Embryonic facial prominence (tissue), 1 donor: ENCODE measurements around the gene RPS27L.
"Not testable (repeated sequence)": the region's sequence is repeated elsewhere in the genome, so short reads cannot be mapped to it uniquely, and the experiment has no call there.

ENCODE experiments used
- DNase-seq: peaks from one replicate; pipeline ENCODE4 v3.0.0-alpha.2; 2016; ENCODE audit errors: extremely low spot score

The RPS27L gene

GRCh38 chr15:63140936-63141335 lies 16.3 kb downstream of the RPS27L start:
- no peak for DNase-seq

GRCh38 chr15:63136742-63137141 lies 20.5 kb downstream of the RPS27L start:
- no peak for DNase-seq

- DNase-seq = no peak
These were observed 21.5 kb downstream of the RPS27L start for GRCh38 chr15:63135804-63136203.

- no peak for DNase-seq
These were observed 22.0 kb downstream of the RPS27L start for GRCh38 chr15:63135281-63135680.

- no peak for DNase-seq
These were observed 22.9 kb downstream of the RPS27L start for GRCh38 chr15:63134245-63134985.

- no peak for DNase-seq
These were observed 23.5 kb downstream of the RPS27L start for GRCh38 chr15:63133786-63134185.

GRCh38 chr15:63126726-63127125 lies 30.6 kb downstream of the RPS27L start:
- DNase-seq = no peak

GRCh38 chr15:63124506-63124905 lies 32.8 kb downstream of the RPS27L start:
- DNase-seq = no peak

- no peak for DNase-seq
These were observed 35.0 kb downstream of the RPS27L start for GRCh38 chr15:63122002-63122875.

GRCh38 chr15:63121382-63122001 lies 35.8 kb downstream of the RPS27L start, which contains the start of gene LACTB:
TSS of gene LACTB (plus strand) at chr15:63121861. CDS start at chr15:63121872, 11 bp downstream.
- DNase-seq = peak; percentile 88

- no peak for DNase-seq
These were observed 38.4 kb downstream of the RPS27L start for GRCh38 chr15:63118854-63119253.

- DNase-seq = no peak
These were observed 42.8 kb downstream of the RPS27L start for GRCh38 chr15:63114465-63114864.

GRCh38 chr15:63112871-63113270 lies 44.4 kb downstream of the RPS27L start:
- DNase-seq = no peak

- no peak for DNase-seq
These were observed 45.8 kb downstream of the RPS27L start for GRCh38 chr15:63111481-63111880.

- no peak for DNase-seq
These were observed 46.8 kb downstream of the RPS27L start for GRCh38 chr15:63110428-63111026.

GRCh38 chr15:63109920-63110319 lies 47.4 kb downstream of the RPS27L start:
- no peak for DNase-seq

GRCh38 chr15:63109498-63109897 lies 47.8 kb downstream of the RPS27L start:
- no peak for DNase-seq

GRCh38 chr15:63107895-63108546 lies 49.3 kb downstream of the RPS27L start:
- DNase-seq = no peak

GRCh38 chr15:63105354-63105753 lies 51.9 kb downstream of the RPS27L start:
- not testable (repeated sequence) for DNase-seq

- no peak for DNase-seq
These were observed 52.5 kb downstream of the RPS27L start for GRCh38 chr15:63104727-63105126.

- DNase-seq = no peak
These were observed 53.9 kb downstream of the RPS27L start for GRCh38 chr15:63103416-63103815.
